Upper lobe of left lung (tissue), 4 donors: ENCODE measurements around the gene NDNF.

Source experiments
- CTCF ChIP-seq, 6 experiments: fragments of 450-650 bp in 4 of 6; fragments of 200-600 bp in 2 of 6; sonication (generic) in 2 of 6; IDR thresholded peaks; one replicate each; pipeline ENCODE4 v1.5.1; 2016 to 2019; ENCODE audit warnings: antibody characterized with exemption in 6 of 6
- EP300 ChIP-seq, 4 donors: sonication (generic); formaldehyde crosslinking; IDR thresholded peaks; one replicate each; pipeline ENCODE4 v1.5.1; 2017; ENCODE audit warnings: antibody characterized with exemption in 4 of 4, control low read depth in 2 of 4
- POLR2A ChIP-seq, 4 donors: fragments of 450-650 bp; IDR thresholded peaks; one replicate each; pipeline ENCODE4 v1.5.1; 2016 to 2017; ENCODE audit warnings: antibody characterized with exemption in 4 of 4, mild to moderate bottlenecking in 2 of 4
- POLR2AphosphoS5 ChIP-seq, 2 donors: sonication (generic); formaldehyde crosslinking; IDR thresholded peaks; one replicate each; pipeline ENCODE4 v1.5.1; 2017; ENCODE audit warnings: antibody characterized with exemption in 2 of 2

DNA sequence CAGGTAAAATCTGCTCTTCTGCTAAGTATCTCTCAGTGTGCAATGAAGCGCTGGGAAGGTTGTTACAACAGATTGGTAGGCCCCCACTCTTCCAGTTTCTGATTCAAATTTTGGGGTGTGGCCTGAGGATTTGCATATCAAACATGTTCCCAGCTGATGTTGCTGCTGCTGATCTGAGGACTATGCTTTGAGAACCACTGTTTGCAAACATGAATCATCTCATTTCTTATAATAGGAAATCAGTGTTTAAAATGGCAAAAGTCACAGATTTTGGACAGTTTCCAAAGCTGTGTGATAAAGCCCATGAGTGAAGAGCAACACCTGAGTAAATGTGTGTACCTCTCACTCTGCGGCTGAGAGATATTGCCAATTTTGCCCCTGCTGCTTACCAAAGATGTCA lies 36.2 kb upstream of the NDNF start:
- TF ChIP-seq CTCF (IDR thresholded peaks at IDR 0.05) (no peak), EP300 (IDR thresholded peaks at IDR 0.05) (no peak), POLR2A (IDR thresholded peaks at IDR 0.05) (no peak), POLR2AphosphoS5 (IDR thresholded peaks at IDR 0.05) (no peak)
